HepG2 (cell line): Measurements from ENCODE around the gene SSH3. TPM values are rescaled to one million over a fixed set of nuclear protein-coding genes. Genes with fewer than 3 reads are reported as not detected.

ENCODE experiments used
- JDP2 ChIP-seq: sonication (generic); formaldehyde crosslinking; IDR thresholded peaks from 2 replicates; pipeline ENCODE4 v1.8.1; 2022; ENCODE audit warnings: missing genetic modification reagents, borderline replicate concordance
- JUNB ChIP-seq: sonication (generic); formaldehyde crosslinking; IDR thresholded peaks from 2 replicates; pipeline ENCODE4 v1.8.0; 2022; ENCODE audit warnings: missing genetic modification reagents, mild to moderate bottlenecking, borderline replicate concordance
- KLF12 ChIP-seq: sonication (generic); formaldehyde crosslinking; IDR thresholded peaks from 2 replicates; pipeline ENCODE4 v1.4.0; 2020; ENCODE audit warnings: missing genetic modification reagents, borderline replicate concordance
- MTA1 ChIP-seq: sonication (generic); formaldehyde crosslinking; IDR thresholded peaks from 2 replicates; pipeline ENCODE4 v1.4.0; 2020; ENCODE audit warnings: missing genetic modification reagents, mild to moderate bottlenecking, borderline replicate concordance
- MXD4 ChIP-seq: IDR thresholded peaks from 2 replicates; pipeline ENCODE4 v1.6.1; 2016; ENCODE audit warnings: mild to moderate bottlenecking, missing biosample characterization, missing genetic modification reagents
- PCBP1 ChIP-seq: fragments of 200-400 bp; formaldehyde crosslinking; IDR thresholded peaks from 2 replicates; pipeline ENCODE4 v1.6.1; 2017; ENCODE audit warnings: mild to moderate bottlenecking, low read depth, low read length, borderline replicate concordance
- PCBP2 ChIP-seq: fragments of 200-400 bp; formaldehyde crosslinking; optimal IDR thresholded peaks from 2 replicates; pipeline ENCODE3; 2018; ENCODE audit warnings: low read length, low read depth; ENCODE audit not compliant: poor library complexity, severe bottlenecking
- SMAD1 ChIP-seq: sonication (generic); formaldehyde crosslinking; IDR thresholded peaks from 2 replicates; pipeline ENCODE4 v1.4.0; 2020; ENCODE audit warnings: missing genetic modification reagents, low read depth, mild to moderate bottlenecking, borderline replicate concordance
- STAT5B ChIP-seq: sonication (generic); formaldehyde crosslinking; IDR thresholded peaks from 2 replicates; pipeline ENCODE4 v1.4.0; 2020; ENCODE audit warnings: missing genetic modification reagents
- TRIM24 ChIP-seq: sonication (generic); formaldehyde crosslinking; IDR thresholded peaks from 2 replicates; pipeline ENCODE4 v1.8.0; 2022; ENCODE audit warnings: mild to moderate bottlenecking, missing genetic modification reagents
- U2AF2 ChIP-seq: fragments of 200-400 bp; formaldehyde crosslinking; IDR thresholded peaks from 2 replicates; pipeline ENCODE4 v1.6.1; 2017; ENCODE audit warnings: low read depth, mild to moderate bottlenecking, low read length
- ZFP62 ChIP-seq: sonication (generic); formaldehyde crosslinking; IDR thresholded peaks from 2 replicates; pipeline ENCODE4 v1.4.0; 2020; ENCODE audit warnings: missing genetic modification reagents
- ZMYM3 ChIP-seq: sonication (generic); formaldehyde crosslinking; IDR thresholded peaks from 2 replicates; pipeline ENCODE4 v1.5.1; 2020; ENCODE audit warnings: mild to moderate bottlenecking, missing genetic modification reagents
- ZNF441 ChIP-seq: sonication (generic); formaldehyde crosslinking; IDR thresholded peaks from 2 replicates; pipeline ENCODE4 v1.7.0; 2021; ENCODE audit warnings: missing genetic modification reagents, borderline replicate concordance
- ZNF562 ChIP-seq: sonication (generic); formaldehyde crosslinking; IDR thresholded peaks from 2 replicates; pipeline ENCODE4 v1.8.0; 2022; ENCODE audit warnings: missing genetic modification reagents, borderline replicate concordance
- ZNF749 ChIP-seq: sonication (generic); formaldehyde crosslinking; IDR thresholded peaks from 2 replicates; pipeline ENCODE4 v1.8.0; 2022; ENCODE audit warnings: mild to moderate bottlenecking, missing genetic modification reagents, moderate library complexity, borderline replicate concordance
- ZNF83 ChIP-seq: sonication (generic); formaldehyde crosslinking; IDR thresholded peaks from 2 replicates; pipeline ENCODE4 v1.4.0; 2020; ENCODE audit warnings: missing genetic modification reagents, mild to moderate bottlenecking, borderline replicate concordance
- ZSCAN31 ChIP-seq: sonication (generic); formaldehyde crosslinking; IDR thresholded peaks from 2 replicates; pipeline ENCODE4 v1.5.0; 2020; ENCODE audit warnings: low read depth, mild to moderate bottlenecking, missing genetic modification reagents
- polyA plus RNA-seq, 8 experiments: library from polyadenylated mRNA; depleted of rRNA in 3 of 8; stranded (reverse) in 7 of 8; unstranded in 1 of 8; fragments of >200 nt; fragmentation: Illumina TruSeq in 4 of 8; extraction: Trizol in 4 of 8; gene quantifications; 2 replicates each; pipeline versions ENCODE4 v1.2.1 to v1.2.3, GENCODE V29; 2011 to 2016; ENCODE audit warnings: low read depth in 4 of 8, missing spikeins in 1 of 8, mixed read lengths in 1 of 8; ENCODE audit not compliant: insufficient read depth in 1 of 8
- total RNA-seq, 5 experiments: library from RNA; depleted of rRNA; stranded (reverse); fragments of >200 nt; fragmentation: Illumina TruSeq; extraction: Trizol; gene quantifications; 2 replicates each; pipeline ENCODE4 v1.2.3, GENCODE V29; 2016; ENCODE audit warnings: low read depth in 1 of 5
- TF ChIP-seq, protein P1 (sequence below): sonication (generic); formaldehyde crosslinking; IDR thresholded peaks from 2 replicates; pipeline ENCODE4 v1.4.0; 2020; ENCODE audit warnings: missing genetic modification reagents
- TF ChIP-seq, protein P2 (sequence below): sonication (generic); formaldehyde crosslinking; IDR thresholded peaks from 2 replicates; pipeline ENCODE4 v1.8.1; 2023; ENCODE audit warnings: missing genetic modification reagents, inconsistent platforms, borderline replicate concordance
- TF ChIP-seq, protein P3 (sequence below): sonication (generic); formaldehyde crosslinking; IDR thresholded peaks from 2 replicates; pipeline ENCODE4 v1.4.0; 2020; ENCODE audit warnings: mild to moderate bottlenecking, missing genetic modification reagents
- TF ChIP-seq, protein P4 (sequence below): sonication (generic); formaldehyde crosslinking; IDR thresholded peaks from 2 replicates; pipeline ENCODE4 v1.5.1; 2020; ENCODE audit warnings: missing genetic modification reagents, mild to moderate bottlenecking, borderline replicate concordance

The SSH3 gene
- total and polyA plus RNA-seq, 2 of the 13 experiments (the other 11 are each of a cell fraction or from before 2014, with no cell fraction given): 12.4 to 18.8 TPM

DNA sequence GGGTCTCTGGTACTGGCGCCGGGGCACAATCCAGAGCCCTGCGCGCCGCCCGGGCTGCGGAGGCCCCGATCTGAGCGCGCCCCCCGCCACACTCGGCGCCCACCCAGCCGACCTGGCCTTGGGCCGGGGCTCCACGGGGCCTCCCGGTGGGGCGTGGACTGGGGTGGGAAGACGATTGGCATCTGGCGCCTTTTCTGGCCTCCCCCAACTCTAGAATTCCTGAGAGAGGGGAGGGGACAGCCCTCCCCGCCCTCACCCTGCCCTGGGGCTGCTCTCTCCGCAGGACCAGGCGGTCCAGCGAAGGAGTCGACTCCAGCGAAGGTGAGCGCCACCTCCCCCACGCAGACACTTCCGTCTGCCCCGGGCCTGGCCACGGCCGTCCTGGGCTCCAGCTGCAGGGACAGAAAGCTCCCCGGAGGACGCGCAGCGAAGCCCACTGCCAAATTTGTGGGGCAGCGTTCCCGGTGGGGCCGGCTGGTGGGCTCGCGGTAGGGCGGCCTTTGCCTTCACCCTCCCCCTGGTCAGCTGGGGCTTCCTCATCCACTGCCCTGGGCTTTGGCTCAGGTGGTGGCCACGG is 593 bp downstream of the SSH3 start (continued):
- TF ChIP-seq KLF12 (CRISPR knock-in tag): no peak
- no peak for TF ChIP-seq ZMYM3 (CRISPR knock-in tag)
- TF ChIP-seq ZNF441: no peak
- no peak for TF ChIP-seq JUNB (CRISPR knock-in tag)
- TF ChIP-seq TRIM24 (CRISPR knock-in tag): no peak
- no peak for TF ChIP-seq MXD4 (CRISPR knock-in tag)
- TF ChIP-seq, protein P1, sequence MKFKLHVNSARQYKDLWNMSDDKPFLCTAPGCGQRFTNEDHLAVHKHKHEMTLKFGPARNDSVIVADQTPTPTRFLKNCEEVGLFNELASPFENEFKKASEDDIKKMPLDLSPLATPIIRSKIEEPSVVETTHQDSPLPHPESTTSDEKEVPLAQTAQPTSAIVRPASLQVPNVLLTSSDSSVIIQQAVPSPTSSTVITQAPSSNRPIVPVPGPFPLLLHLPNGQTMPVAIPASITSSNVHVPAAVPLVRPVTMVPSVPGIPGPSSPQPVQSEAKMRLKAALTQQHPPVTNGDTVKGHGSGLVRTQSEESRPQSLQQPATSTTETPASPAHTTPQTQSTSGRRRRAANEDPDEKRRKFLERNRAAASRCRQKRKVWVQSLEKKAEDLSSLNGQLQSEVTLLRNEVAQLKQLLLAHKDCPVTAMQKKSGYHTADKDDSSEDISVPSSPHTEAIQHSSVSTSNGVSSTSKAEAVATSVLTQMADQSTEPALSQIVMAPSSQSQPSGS (CRISPR knock-in tag): no peak
- TF ChIP-seq PCBP2: no peak
- no peak for TF ChIP-seq ZNF749 (CRISPR knock-in tag)
- TF ChIP-seq ZNF83 (CRISPR knock-in tag): no peak
- no peak for TF ChIP-seq JDP2 (CRISPR knock-in tag)
- TF ChIP-seq STAT5B (CRISPR knock-in tag): no peak
- TF ChIP-seq, protein P2, sequence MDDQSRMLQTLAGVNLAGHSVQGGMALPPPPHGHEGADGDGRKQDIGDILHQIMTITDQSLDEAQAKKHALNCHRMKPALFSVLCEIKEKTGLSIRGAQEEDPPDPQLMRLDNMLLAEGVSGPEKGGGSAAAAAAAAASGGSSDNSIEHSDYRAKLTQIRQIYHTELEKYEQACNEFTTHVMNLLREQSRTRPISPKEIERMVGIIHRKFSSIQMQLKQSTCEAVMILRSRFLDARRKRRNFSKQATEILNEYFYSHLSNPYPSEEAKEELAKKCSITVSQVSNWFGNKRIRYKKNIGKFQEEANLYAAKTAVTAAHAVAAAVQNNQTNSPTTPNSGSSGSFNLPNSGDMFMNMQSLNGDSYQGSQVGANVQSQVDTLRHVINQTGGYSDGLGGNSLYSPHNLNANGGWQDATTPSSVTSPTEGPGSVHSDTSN: 0 out of 2 replicates have a peak, but pooled peaks have one; percentile 24
- no peak for TF ChIP-seq PCBP1
- no peak for TF ChIP-seq ZFP62 (CRISPR knock-in tag)
- TF ChIP-seq, protein P3, sequence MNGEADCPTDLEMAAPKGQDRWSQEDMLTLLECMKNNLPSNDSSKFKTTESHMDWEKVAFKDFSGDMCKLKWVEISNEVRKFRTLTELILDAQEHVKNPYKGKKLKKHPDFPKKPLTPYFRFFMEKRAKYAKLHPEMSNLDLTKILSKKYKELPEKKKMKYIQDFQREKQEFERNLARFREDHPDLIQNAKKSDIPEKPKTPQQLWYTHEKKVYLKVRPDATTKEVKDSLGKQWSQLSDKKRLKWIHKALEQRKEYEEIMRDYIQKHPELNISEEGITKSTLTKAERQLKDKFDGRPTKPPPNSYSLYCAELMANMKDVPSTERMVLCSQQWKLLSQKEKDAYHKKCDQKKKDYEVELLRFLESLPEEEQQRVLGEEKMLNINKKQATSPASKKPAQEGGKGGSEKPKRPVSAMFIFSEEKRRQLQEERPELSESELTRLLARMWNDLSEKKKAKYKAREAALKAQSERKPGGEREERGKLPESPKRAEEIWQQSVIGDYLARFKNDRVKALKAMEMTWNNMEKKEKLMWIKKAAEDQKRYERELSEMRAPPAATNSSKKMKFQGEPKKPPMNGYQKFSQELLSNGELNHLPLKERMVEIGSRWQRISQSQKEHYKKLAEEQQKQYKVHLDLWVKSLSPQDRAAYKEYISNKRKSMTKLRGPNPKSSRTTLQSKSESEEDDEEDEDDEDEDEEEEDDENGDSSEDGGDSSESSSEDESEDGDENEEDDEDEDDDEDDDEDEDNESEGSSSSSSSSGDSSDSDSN (CRISPR knock-in tag): peak; percentile 37; the same call in 1 of the 2 replicates
- no peak for TF ChIP-seq ZNF562 (CRISPR knock-in tag)
- TF ChIP-seq ZSCAN31: no peak
- no peak for TF ChIP-seq SMAD1 (CRISPR knock-in tag)
- TF ChIP-seq, protein P4, sequence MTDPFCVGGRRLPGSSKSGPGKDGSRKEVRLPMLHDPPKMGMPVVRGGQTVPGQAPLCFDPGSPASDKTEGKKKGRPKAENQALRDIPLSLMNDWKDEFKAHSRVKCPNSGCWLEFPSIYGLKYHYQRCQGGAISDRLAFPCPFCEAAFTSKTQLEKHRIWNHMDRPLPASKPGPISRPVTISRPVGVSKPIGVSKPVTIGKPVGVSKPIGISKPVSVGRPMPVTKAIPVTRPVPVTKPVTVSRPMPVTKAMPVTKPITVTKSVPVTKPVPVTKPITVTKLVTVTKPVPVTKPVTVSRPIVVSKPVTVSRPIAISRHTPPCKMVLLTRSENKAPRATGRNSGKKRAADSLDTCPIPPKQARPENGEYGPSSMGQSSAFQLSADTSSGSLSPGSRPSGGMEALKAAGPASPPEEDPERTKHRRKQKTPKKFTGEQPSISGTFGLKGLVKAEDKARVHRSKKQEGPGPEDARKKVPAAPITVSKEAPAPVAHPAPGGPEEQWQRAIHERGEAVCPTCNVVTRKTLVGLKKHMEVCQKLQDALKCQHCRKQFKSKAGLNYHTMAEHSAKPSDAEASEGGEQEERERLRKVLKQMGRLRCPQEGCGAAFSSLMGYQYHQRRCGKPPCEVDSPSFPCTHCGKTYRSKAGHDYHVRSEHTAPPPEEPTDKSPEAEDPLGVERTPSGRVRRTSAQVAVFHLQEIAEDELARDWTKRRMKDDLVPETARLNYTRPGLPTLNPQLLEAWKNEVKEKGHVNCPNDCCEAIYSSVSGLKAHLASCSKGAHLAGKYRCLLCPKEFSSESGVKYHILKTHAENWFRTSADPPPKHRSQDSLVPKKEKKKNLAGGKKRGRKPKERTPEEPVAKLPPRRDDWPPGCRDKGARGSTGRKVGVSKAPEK: no peak
- peak; percentile 21; the same call in 1 of the 2 replicates for TF ChIP-seq MTA1
- TF ChIP-seq U2AF2: no peak
